Calu3 (cell line): ENCODE results near the gene ZNF518B. TPM values are rescaled to one million over a fixed set of nuclear protein-coding genes. Genes with fewer than 3 reads are reported as not detected.
"Not testable (repeated sequence)": the region's sequence is repeated elsewhere in the genome, so short reads cannot be mapped to it uniquely, and the experiment has no call there.

Experiments
- BruUV-seq: library from RNA; stranded (reverse); fragments of 400-500 nt; replicated peaks from 2 replicates; lab custom pipeline; 2021; lab: Mats Ljungman, UMichigan
- CTCF ChIA-PET: fragments of 300-600 bp; sonication (Branson Sonifier 250); formaldehyde crosslinking; loops from one replicate; lab custom pipeline; 2022; ENCODE audit warnings: antibody characterized with exemption; lab: Charles Lee
- DNase-seq: peaks from one replicate; pipeline ENCODE4 v3.0.0; 2022
- H3K27ac Mint-ChIP-seq: one replicate; pipeline ENCODE4 v1.8.0; 2022; ENCODE audit warnings: mixed read lengths; ENCODE audit not compliant: unreplicated experiment
- H3K27me3 Mint-ChIP-seq: one replicate; pipeline ENCODE4 v1.8.0; 2022; ENCODE audit warnings: mixed read lengths; ENCODE audit not compliant: unreplicated experiment
- H3K36me3 Mint-ChIP-seq: one replicate; pipeline ENCODE4 v1.8.0; 2022; ENCODE audit warnings: mild to moderate bottlenecking, moderate library complexity, mixed read lengths; ENCODE audit not compliant: insufficient read depth, unreplicated experiment
- H3K4me1 Mint-ChIP-seq: one replicate; pipeline ENCODE4 v1.8.0; 2022; ENCODE audit warnings: mild to moderate bottlenecking, low read depth, mixed read lengths; ENCODE audit not compliant: unreplicated experiment
- H3K4me3 Mint-ChIP-seq: one replicate; pipeline ENCODE4 v1.8.0; 2022; ENCODE audit warnings: mild to moderate bottlenecking, low read depth, moderate library complexity, mixed read lengths; ENCODE audit not compliant: unreplicated experiment
- H3K9me3 Mint-ChIP-seq: one replicate; pipeline ENCODE4 v1.8.0; 2022; ENCODE audit warnings: low read depth, mixed read lengths; ENCODE audit not compliant: unreplicated experiment
- intact Hi-C: fragments of 100-400 bp; cut with micrococcal nuclease; formaldehyde crosslinking; loops from one replicate; pipeline ENCODE4 v1.10.0; 2022; ENCODE audit not compliant: unreplicated experiment
- total RNA-seq: library from RNA; stranded (reverse); gene quantifications from 2 replicates; pipeline ENCODE4 v1.2.3, GENCODE V29; 2022
- TF ChIP-seq, protein P1 (sequence below): fragments of 200-600 bp; IDR thresholded peaks from one replicate; pipeline ENCODE4 v1.8.0; 2022; ENCODE audit warnings: antibody characterized with exemption; ENCODE audit not compliant: unreplicated experiment

The ZNF518B gene
- total RNA-seq, 1 experiment from 2014 or later: not detected

DNA sequence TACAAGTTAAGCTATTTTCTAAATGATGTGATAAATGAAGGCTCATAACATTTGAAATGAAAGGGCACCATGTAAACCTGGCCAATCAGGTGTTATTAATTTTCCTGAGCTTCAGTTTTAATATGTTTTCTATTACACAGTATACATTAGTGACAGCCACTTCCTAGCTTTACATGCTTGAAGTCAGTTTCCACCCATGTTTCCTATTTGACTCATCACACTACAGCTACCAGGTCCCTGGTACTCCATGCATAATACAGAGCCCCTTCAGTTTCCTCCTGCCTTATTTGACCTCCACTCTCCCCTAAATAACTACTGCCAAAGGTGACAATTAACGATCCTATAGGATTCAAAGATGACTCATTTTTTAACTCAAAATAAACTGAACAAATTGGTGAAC lies 18.3 kb downstream of the ZNF518B start:
- Mint-ChIP-seq H3K4me3 (no peak overlapping the region), H3K36me3 (no peaks in the 10 kb centered on the region), H3K27ac (no peak overlapping the region), H3K4me1 (no peaks in the 10 kb centered on the region), H3K9me3 (no peaks in the 10 kb centered on the region), H3K27me3 (no peaks in the 10 kb centered on the region)
- TF ChIP-seq, protein P1, sequence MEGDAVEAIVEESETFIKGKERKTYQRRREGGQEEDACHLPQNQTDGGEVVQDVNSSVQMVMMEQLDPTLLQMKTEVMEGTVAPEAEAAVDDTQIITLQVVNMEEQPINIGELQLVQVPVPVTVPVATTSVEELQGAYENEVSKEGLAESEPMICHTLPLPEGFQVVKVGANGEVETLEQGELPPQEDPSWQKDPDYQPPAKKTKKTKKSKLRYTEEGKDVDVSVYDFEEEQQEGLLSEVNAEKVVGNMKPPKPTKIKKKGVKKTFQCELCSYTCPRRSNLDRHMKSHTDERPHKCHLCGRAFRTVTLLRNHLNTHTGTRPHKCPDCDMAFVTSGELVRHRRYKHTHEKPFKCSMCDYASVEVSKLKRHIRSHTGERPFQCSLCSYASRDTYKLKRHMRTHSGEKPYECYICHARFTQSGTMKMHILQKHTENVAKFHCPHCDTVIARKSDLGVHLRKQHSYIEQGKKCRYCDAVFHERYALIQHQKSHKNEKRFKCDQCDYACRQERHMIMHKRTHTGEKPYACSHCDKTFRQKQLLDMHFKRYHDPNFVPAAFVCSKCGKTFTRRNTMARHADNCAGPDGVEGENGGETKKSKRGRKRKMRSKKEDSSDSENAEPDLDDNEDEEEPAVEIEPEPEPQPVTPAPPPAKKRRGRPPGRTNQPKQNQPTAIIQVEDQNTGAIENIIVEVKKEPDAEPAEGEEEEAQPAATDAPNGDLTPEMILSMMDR: no peak
- DNase-seq: no peak
- CTCF ChIA-PET: no interaction called here
- intact Hi-C loops: no loop called here
- BruUV-seq: no TSS peak

DNA sequence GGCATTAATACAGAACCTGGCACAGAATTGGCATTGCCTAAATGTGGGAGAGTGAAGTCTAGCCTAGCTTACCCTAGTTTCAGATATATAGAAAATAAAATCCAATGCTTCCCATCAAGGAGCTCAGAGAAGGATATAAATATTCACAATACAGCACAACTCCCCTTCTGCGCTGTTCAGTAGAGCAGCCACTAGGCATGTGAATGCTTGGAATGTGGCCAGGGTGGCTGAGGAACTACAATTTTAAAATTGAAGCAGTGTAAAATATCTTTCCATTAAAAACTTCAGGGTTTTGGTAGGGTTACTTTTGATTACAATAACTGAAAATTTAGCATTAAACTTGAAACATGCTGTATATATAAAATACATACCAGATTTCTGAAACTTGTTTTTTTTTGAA lies 19.5 kb downstream of the ZNF518B start:
- intact Hi-C loops: no loop called here
- H3K27ac Mint-ChIP-seq: no peak overlapping the region
- CTCF ChIA-PET: no interaction called here
- DNase-seq: no peak
- H3K9me3 Mint-ChIP-seq: no peaks in the 10 kb centered on the region
- TF ChIP-seq, protein P1: no peak
- H3K36me3 Mint-ChIP-seq: no peaks in the 10 kb centered on the region
- no peak overlapping the region for H3K4me3 Mint-ChIP-seq
- peaks cover 2% of the 10 kb centered on the region for H3K27me3 Mint-ChIP-seq
- BruUV-seq: no TSS peak
- no peaks in the 10 kb centered on the region for H3K4me1 Mint-ChIP-seq

DNA sequence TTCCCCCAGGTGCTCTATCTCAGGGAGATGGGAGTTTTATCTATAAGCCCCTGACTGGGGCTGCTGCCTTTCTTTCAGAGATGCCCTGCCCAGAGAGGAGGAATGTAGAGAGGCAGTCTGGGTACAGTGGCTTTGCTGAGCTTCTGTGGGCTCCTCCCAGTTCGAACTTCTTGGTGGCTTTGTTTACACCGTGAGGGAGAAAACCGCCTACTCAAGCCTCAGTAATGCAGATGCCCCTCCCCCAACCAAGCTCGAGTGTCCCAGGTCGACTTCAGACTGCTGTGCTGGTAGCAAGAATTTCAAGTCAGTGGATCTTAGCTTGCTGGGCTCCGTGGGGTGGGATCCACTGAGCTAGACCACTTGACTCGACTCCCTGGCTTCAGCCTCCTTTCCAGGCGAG lies 29.5 kb downstream of the ZNF518B start:
- CTCF ChIA-PET, H3K4me1 Mint-ChIP-seq: not testable (repeated sequence)

DNA sequence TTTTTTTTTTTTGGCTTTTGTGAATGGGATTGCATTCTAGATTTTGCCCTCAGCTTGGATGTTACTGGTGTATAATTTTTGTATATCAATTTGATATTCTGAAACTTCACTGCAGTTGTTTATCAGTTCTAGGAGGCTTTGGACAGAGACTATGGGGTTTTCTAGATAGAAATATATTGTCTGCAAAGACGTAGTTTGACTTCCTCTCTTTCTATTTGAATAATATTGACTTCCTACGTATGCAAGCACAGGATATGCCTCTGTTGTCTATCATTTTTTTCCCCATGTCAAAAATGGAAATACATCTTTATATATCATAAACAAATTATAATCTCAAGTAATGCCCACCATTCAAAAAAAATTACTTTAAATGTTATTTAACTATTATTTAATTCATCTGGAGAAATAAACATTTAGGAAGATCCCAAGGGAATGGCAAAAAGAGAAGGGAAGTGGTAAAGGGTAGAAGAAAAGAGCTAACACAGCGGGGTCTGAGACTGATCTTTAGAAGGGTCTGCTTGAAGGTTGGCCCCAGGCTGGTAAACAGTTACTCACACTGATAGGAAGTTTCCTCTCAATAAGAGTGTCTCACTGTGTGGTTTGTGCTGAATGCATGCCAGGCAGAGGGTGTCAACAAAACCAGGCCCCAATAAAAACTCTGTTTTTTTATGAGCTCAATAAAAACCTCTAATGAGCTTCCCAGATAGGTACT lies 35.7 kb downstream of the ZNF518B start:
- BruUV-seq: no TSS peak
- no peaks in the 10 kb centered on the region for H3K4me1 Mint-ChIP-seq
- TF ChIP-seq, protein P1: no peak
- CTCF ChIA-PET: no interaction called here
- H3K27ac Mint-ChIP-seq: no peak overlapping the region
- H3K9me3 Mint-ChIP-seq: no peaks in the 10 kb centered on the region
- intact Hi-C loops: no loop called here
- no peak overlapping the region for H3K4me3 Mint-ChIP-seq
- DNase-seq: no peak
- peaks cover 7% of the 10 kb centered on the region for H3K27me3 Mint-ChIP-seq
- H3K36me3 Mint-ChIP-seq: no peaks in the 10 kb centered on the region

More for the DNA sequence above, 29.5 kb downstream of the ZNF518B start:
- intact Hi-C loops, H3K4me3 Mint-ChIP-seq, H3K9me3 Mint-ChIP-seq, H3K27ac Mint-ChIP-seq, BruUV-seq, DNase-seq, H3K36me3 Mint-ChIP-seq: not testable (repeated sequence)
- H3K27me3 Mint-ChIP-seq: peaks cover 30% of the 10 kb centered on the region

DNA sequence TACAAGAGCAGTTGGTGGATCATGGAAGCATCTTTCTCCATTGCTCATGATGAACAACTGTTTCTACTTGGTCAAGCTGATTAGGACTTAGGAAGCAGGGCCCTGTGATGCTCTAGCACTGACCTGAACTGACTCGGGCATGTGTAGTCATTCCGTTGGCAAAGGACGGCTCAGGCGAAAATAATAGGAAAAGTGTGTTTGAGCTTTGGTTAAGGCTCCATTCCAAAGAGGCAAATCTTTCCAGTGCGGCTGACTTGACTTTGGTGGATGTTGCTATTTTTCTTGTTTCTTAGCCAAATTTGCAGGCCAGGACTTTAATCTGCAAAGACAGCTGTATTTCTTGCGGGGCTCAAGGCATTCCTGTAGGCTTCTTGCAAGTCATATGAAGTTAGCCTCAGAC lies 39.5 kb downstream of the ZNF518B start:
- CTCF ChIA-PET: no interaction called here
- H3K36me3 Mint-ChIP-seq: no peaks in the 10 kb centered on the region
- H3K27ac Mint-ChIP-seq: no peak overlapping the region
- no peaks in the 10 kb centered on the region for H3K4me1 Mint-ChIP-seq
- BruUV-seq: no TSS peak
- no peaks in the 10 kb centered on the region for H3K9me3 Mint-ChIP-seq
- DNase-seq: no peak
- TF ChIP-seq, protein P1: no peak
- intact Hi-C loops: no loop called here
- H3K27me3 Mint-ChIP-seq: no peaks in the 10 kb centered on the region
- H3K4me3 Mint-ChIP-seq: no peak overlapping the region
